Hepatocyte (in vitro differentiated cells): ENCODE measurements around the gene BMP7. TPM values are rescaled to one million over a fixed set of nuclear protein-coding genes. Genes with fewer than 3 reads are reported as not detected.

ENCODE experiments used
- DNase-seq: peaks from one replicate; pipeline ENCODE4 v3.0.0-alpha.2; 2016; ENCODE audit warnings: low spot score
- H2AFZ ChIP-seq: fragments of 200-600 bp; sonication (generic); 2 replicates; pipeline ENCODE4 v1.6.0; 2016; ENCODE audit warnings: antibody characterized with exemption, mild to moderate bottlenecking
- H3K27ac ChIP-seq: fragments of 200-600 bp; sonication (generic); 2 replicates; pipeline ENCODE4 v1.5.1; 2016; ENCODE audit warnings: mild to moderate bottlenecking
- H3K27me3 ChIP-seq: fragments of 200-600 bp; sonication (generic); 2 replicates; pipeline ENCODE4 v1.6.1; 2016
- H3K36me3 ChIP-seq: fragments of 200-600 bp; sonication (generic); replicated peaks from 2 replicates; pipeline ENCODE4 v1.5.1; 2016; ENCODE audit warnings: low read depth; ENCODE audit not compliant: insufficient read depth
- H3K4me1 ChIP-seq: fragments of 200-600 bp; sonication (generic); 2 replicates; pipeline ENCODE4 v1.5.1; 2016; ENCODE audit warnings: mild to moderate bottlenecking, moderate library complexity; ENCODE audit not compliant: insufficient read depth
- H3K4me2 ChIP-seq: fragments of 200-600 bp; sonication (generic); 2 replicates; pipeline ENCODE4 v1.6.0; 2016
- H3K4me3 ChIP-seq: fragments of 200-600 bp; sonication (generic); 2 replicates; pipeline ENCODE4 v1.5.1; 2016; ENCODE audit warnings: mild to moderate bottlenecking
- H3K79me2 ChIP-seq: fragments of 200-600 bp; sonication (generic); 2 replicates; pipeline ENCODE4 v1.6.0; 2017; ENCODE audit warnings: mild to moderate bottlenecking
- H3K9me2 ChIP-seq: fragments of 200-600 bp; sonication (generic); replicated peaks from 2 replicates; pipeline ENCODE4 v1.6.0; 2017; ENCODE audit warnings: mild to moderate bottlenecking; ENCODE audit not compliant: insufficient read depth
- H3K9me3 ChIP-seq: fragments of 200-600 bp; sonication (generic); 2 replicates; pipeline ENCODE4 v1.5.1; 2016; ENCODE audit warnings: low read depth, mild to moderate bottlenecking
- H4K20me1 ChIP-seq: fragments of 200-600 bp; sonication (generic); 2 replicates; pipeline ENCODE4 v1.6.0; 2016; ENCODE audit warnings: mild to moderate bottlenecking; ENCODE audit not compliant: insufficient read depth, poor library complexity, severe bottlenecking
- EZH2 ChIP-seq: fragments of 200-600 bp; sonication (generic); IDR thresholded peaks from 2 replicates; pipeline ENCODE4 v1.6.1; 2016; ENCODE audit warnings: antibody characterized with exemption, mild to moderate bottlenecking, borderline replicate concordance
- EZH2phosphoT487 ChIP-seq: fragments of 200-600 bp; sonication (generic); IDR thresholded peaks from one replicate; pipeline ENCODE4 v1.6.1; 2018; ENCODE audit warnings: antibody characterized with exemption, mild to moderate bottlenecking, low read depth, moderate library complexity; ENCODE audit not compliant: unreplicated experiment, severe bottlenecking
- WGBS: methylation state at CpG from one replicate; pipeline ENCODE4 v1.1.6; 2016; ENCODE audit warnings: low lambda C conversion rate; ENCODE audit errors: missing lambda C conversion rate; 5-methylcytosine and 5-hydroxymethylcytosine counted together
- polyA plus RNA-seq: library from polyadenylated mRNA; unstranded; fragments of >200 nt; fragmentation: Nextera tagmentation; extraction: Ambion mirVana; gene quantifications from 2 replicates; pipeline ENCODE4 v1.2.1, GENCODE V29; 2016
- total RNA-seq: library from RNA; depleted of rRNA; stranded (reverse); fragments of >200 nt; gene quantifications from 2 replicates; pipeline ENCODE4 v1.2.3, GENCODE V29; 2014
- TF ChIP-seq, protein P1 (sequence below): fragments of 200-600 bp; sonication (generic); IDR thresholded peaks from 2 replicates; pipeline ENCODE4 v1.5.1; 2016; ENCODE audit warnings: antibody characterized with exemption, mild to moderate bottlenecking; ENCODE audit not compliant: poor library complexity

The BMP7 gene
- total and polyA plus RNA-seq, 2 experiments from 2014 or later = 9.1 to 14.8 TPM

- H2AFZ ChIP-seq = no peak overlapping the region
Observed at GRCh38 chr20:57141492-57141891, 124.9 kb downstream of the BMP7 start.

GRCh38 chr20:57140416-57140965 lies 126.0 kb downstream of the BMP7 start:
- H3K4me2 ChIP-seq = no peak overlapping the region
- no peaks in the 10 kb centered on the region for H3K4me1 ChIP-seq
- no peak for DNase-seq
- no peak overlapping the region for H3K27ac ChIP-seq
- H3K4me3 ChIP-seq = no peak overlapping the region
- TF ChIP-seq, protein P1, sequence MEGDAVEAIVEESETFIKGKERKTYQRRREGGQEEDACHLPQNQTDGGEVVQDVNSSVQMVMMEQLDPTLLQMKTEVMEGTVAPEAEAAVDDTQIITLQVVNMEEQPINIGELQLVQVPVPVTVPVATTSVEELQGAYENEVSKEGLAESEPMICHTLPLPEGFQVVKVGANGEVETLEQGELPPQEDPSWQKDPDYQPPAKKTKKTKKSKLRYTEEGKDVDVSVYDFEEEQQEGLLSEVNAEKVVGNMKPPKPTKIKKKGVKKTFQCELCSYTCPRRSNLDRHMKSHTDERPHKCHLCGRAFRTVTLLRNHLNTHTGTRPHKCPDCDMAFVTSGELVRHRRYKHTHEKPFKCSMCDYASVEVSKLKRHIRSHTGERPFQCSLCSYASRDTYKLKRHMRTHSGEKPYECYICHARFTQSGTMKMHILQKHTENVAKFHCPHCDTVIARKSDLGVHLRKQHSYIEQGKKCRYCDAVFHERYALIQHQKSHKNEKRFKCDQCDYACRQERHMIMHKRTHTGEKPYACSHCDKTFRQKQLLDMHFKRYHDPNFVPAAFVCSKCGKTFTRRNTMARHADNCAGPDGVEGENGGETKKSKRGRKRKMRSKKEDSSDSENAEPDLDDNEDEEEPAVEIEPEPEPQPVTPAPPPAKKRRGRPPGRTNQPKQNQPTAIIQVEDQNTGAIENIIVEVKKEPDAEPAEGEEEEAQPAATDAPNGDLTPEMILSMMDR = no peak
- TF ChIP-seq EZH2 = no peak
- no peak for TF ChIP-seq EZH2phosphoT487
- no peaks in the 10 kb centered on the region for H3K9me2 ChIP-seq
- no peak overlapping the region for H2AFZ ChIP-seq
- WGBS = 73% methylated on average over 7 of the region's 7 CpGs
- H3K79me2 ChIP-seq = no peaks in the 10 kb centered on the region
- no peaks in the 10 kb centered on the region for H3K27me3 ChIP-seq
- no peaks in the 10 kb centered on the region for H4K20me1 ChIP-seq
- H3K9me3 ChIP-seq = no peaks in the 10 kb centered on the region
- H3K36me3 ChIP-seq = no peaks in the 10 kb centered on the region

More at GRCh38 chr20:57141492-57141891, 124.9 kb downstream of the BMP7 start:
- Histone ChIP-seq H3K4me3 (no peak overlapping the region), H3K27me3 (no peaks in the 10 kb centered on the region), H4K20me1 (no peaks in the 10 kb centered on the region), H3K4me2 (no peak overlapping the region), H3K36me3 (no peaks in the 10 kb centered on the region), H3K9me3 (no peaks in the 10 kb centered on the region), H3K4me1 (no peaks in the 10 kb centered on the region), H3K79me2 (no peaks in the 10 kb centered on the region), H3K27ac (no peak overlapping the region), H3K9me2 (no peaks in the 10 kb centered on the region)
- DNase-seq = no peak
- WGBS = 86% methylated on average over 1 of the region's 1 CpG
- TF ChIP-seq EZH2phosphoT487 (no peak), EZH2 (no peak)
- TF ChIP-seq, protein P1 = no peak

DNA sequence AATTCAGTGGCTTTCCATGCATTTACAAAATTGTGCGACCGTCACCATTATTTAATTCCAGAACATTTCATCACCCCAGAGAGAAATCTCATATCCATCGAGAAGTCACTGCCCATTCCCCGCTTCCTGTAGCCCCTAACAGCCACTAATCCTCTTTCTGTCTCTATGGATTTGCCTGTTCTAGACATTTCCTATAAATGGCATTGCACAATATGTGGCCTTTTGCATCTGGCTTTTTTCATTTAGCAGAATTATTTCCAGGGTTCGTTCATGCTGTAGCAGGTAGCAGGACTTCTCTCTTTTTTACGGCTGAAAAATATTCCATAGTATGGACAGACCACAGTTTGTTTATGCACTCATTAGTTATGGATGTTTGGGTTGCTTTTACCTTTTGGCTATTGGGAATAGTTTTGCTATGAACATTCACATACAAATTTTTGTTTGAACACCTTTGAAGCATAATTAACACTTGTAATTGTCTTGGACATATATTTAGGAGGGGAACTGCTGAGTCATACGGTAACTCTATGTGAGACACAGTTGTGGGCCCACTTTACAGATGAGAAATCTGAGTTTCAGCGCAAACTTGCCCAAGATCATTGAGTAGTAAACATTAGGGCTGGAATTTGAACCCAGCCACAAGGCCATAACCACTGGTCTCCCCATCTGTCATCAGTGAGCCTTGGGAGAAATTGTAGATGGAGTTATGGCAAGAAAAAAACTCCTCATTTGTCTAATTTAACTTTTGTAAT lies 126.9 kb downstream of the BMP7 start:
- H3K4me3 ChIP-seq = no peak overlapping the region
- TF ChIP-seq EZH2 (no peak), EZH2phosphoT487 (no peak)
- TF ChIP-seq, protein P1 = no peak
- no peaks in the 10 kb centered on the region for H4K20me1 ChIP-seq
- H3K4me2 ChIP-seq = no peak overlapping the region
- no peaks in the 10 kb centered on the region for H3K9me3 ChIP-seq
- H3K79me2 ChIP-seq = no peaks in the 10 kb centered on the region
- H3K9me2 ChIP-seq = no peaks in the 10 kb centered on the region
- H3K27me3 ChIP-seq = no peaks in the 10 kb centered on the region
- H3K27ac ChIP-seq = no peak overlapping the region
- H3K4me1 ChIP-seq = no peaks in the 10 kb centered on the region
- no peaks in the 10 kb centered on the region for H3K36me3 ChIP-seq
- DNase-seq = no peak
- no peak overlapping the region for H2AFZ ChIP-seq
- WGBS = 82% methylated on average over 8 of the region's 8 CpGs
